HCT116 (cell line): Measurements from ENCODE around the gene SPEN. TPM values are rescaled to one million over a fixed set of nuclear protein-coding genes. Genes with fewer than 3 reads are reported as not detected.
A peak's percentile ranks its signal among the peaks of the same experiment; 100 is the strongest.

Source experiments
- ATAC-seq: fragments of 200-7000 bp; cut with Tn5 transposase; 2 replicates; pipeline ENCODE4 v1.9.1; 2020; ENCODE audit warnings: mild to moderate bottlenecking, moderate library complexity
- BruUV-seq: library from RNA; stranded (reverse); fragments of 400-500 nt; replicated peaks from 2 replicates; lab custom pipeline; 2021; lab: Mats Ljungman, UMichigan
- CTCF ChIA-PET: fragments of 300-600 bp; sonication (Branson Sonifier 250); formaldehyde crosslinking; loops from one replicate; lab custom pipeline; 2021; ENCODE audit warnings: antibody characterized with exemption; lab: Charles Lee
- POLR2A ChIA-PET: fragments of 300-600, 350-600 bp; sonication (Branson Sonifier 250); formaldehyde crosslinking; loops from one replicate; lab custom pipeline; 2021; ENCODE audit warnings: antibody characterized with exemption; lab: Charles Lee
- RAD21 ChIA-PET, 2 experiments: fragments of 300-600 bp; sonication (Branson Sonifier 250); formaldehyde crosslinking; loops; one replicate each; lab custom pipeline; 2023; ENCODE audit warnings: low total read pairs in 2 of 2; ENCODE audit not compliant: uncharacterized antibody in 2 of 2, unreplicated experiment in 2 of 2, low non-redundant PET in 1 of 2; lab: Charles Lee
- DNase-seq: peaks from one replicate; pipeline ENCODE4 v3.0.0-alpha.2; 2010; ENCODE audit warnings: low read depth, low spot score
- H2AFZ ChIP-seq: fragments of 200-600 bp; shearing (Covaris generic), sonication (generic); 2 replicates; pipeline ENCODE4 v1.6.1; 2017; ENCODE audit warnings: low read depth, mixed run types, mixed read lengths, antibody characterized with exemption, low read length; ENCODE audit not compliant: poor library complexity, severe bottlenecking
- H3K27ac ChIP-seq: 2 replicates; pipeline ENCODE4 v1.5.1; 2012; ENCODE audit warnings: low read depth, low read length
- H3K27me3 ChIP-seq: fragments of 200-600 bp; sonication (generic); 2 replicates; pipeline ENCODE4 v1.6.1; 2016; ENCODE audit warnings: mixed run types, low read length, mixed read lengths; ENCODE audit not compliant: insufficient read depth
- H3K36me3 ChIP-seq, 2 experiments: fragments of 200-500 bp in 1 of 2; fragments of 200-600 bp in 1 of 2; sonication (Bioruptor generic) in 1 of 2; sonication (generic) in 1 of 2; 2 replicates each; pipeline versions ENCODE4 v1.5.1 to v1.6.1; 2014 to 2016; ENCODE audit warnings: low read length in 2 of 2, inconsistent platforms in 1 of 2, mixed read lengths in 1 of 2, mixed run types in 1 of 2; ENCODE audit not compliant: insufficient read depth in 2 of 2, control insufficient read depth in 1 of 2
- H3K4me1 ChIP-seq, 2 experiments: fragments of 200-600 bp in 1 of 2; sonication (generic) in 1 of 2; 2 replicates each; pipeline versions ENCODE4 v1.5.1 to v1.6.1; 2012 to 2017; ENCODE audit warnings: low read length in 2 of 2, inconsistent platforms in 1 of 2, mild to moderate bottlenecking in 1 of 2, mixed read lengths in 1 of 2, mixed run types in 1 of 2, moderate library complexity in 1 of 2; ENCODE audit not compliant: insufficient read depth in 2 of 2, control insufficient read depth in 1 of 2
- H3K4me2 ChIP-seq: fragments of 200-600 bp; sonication (generic); 2 replicates; pipeline ENCODE4 v1.6.1; 2017; ENCODE audit warnings: mixed run types, low read length, mixed read lengths
- H3K4me3 ChIP-seq, 2 experiments: fragments of 200-600 bp in 1 of 2; sonication (generic) in 1 of 2; replicated peaks in 1 of 2; 2 replicates each; pipeline ENCODE4 v1.5.1; 2011 to 2016; ENCODE audit warnings: low read length in 2 of 2, control low read depth in 1 of 2, low read depth in 1 of 2, mild to moderate bottlenecking in 1 of 2, mixed read lengths in 1 of 2, mixed run types in 1 of 2
- H3K79me2 ChIP-seq: fragments of 200-600 bp; sonication (generic); 2 replicates; pipeline ENCODE4 v1.6.1; 2017; ENCODE audit warnings: mild to moderate bottlenecking, mixed run types, low read length, moderate library complexity, mixed read lengths; ENCODE audit not compliant: insufficient read depth
- H3K9ac ChIP-seq: fragments of 200-600 bp; sonication (generic); 2 replicates; pipeline ENCODE4 v1.6.1; 2016; ENCODE audit warnings: low read length, mixed read lengths
- H3K9me2 ChIP-seq: fragments of 200-600 bp; sonication (generic), shearing (Covaris generic); 2 replicates; pipeline ENCODE4 v1.6.1; 2017; ENCODE audit warnings: mixed run types, mild to moderate bottlenecking, moderate library complexity; ENCODE audit not compliant: insufficient read depth
- H3K9me3 ChIP-seq, 2 experiments: fragments of 200-500 bp in 1 of 2; fragments of 200-600 bp in 1 of 2; sonication (Bioruptor generic) in 1 of 2; sonication (generic) in 1 of 2; 2 replicates each; pipeline ENCODE4 v1.6.1; 2014 to 2017; ENCODE audit warnings: low read length in 2 of 2, mixed read lengths in 2 of 2, inconsistent platforms in 1 of 2, low read depth in 1 of 2, mild to moderate bottlenecking in 1 of 2, mixed run types in 1 of 2, moderate library complexity in 1 of 2; ENCODE audit not compliant: control insufficient read depth in 1 of 2, insufficient read depth in 1 of 2
- H4K20me1 ChIP-seq: fragments of 200-600 bp; sonication (generic), shearing (Covaris generic); 2 replicates; pipeline ENCODE4 v1.6.1; 2017; ENCODE audit warnings: mixed run types, mild to moderate bottlenecking, moderate library complexity; ENCODE audit not compliant: insufficient read depth
- CBX3 ChIP-seq: IDR thresholded peaks from 2 replicates; pipeline ENCODE4 v1.6.1; 2012; ENCODE audit warnings: low read depth
- CEBPB ChIP-seq: IDR thresholded peaks from 2 replicates; pipeline ENCODE4 v1.6.1; 2012; ENCODE audit warnings: low read depth
- EGR1 ChIP-seq: IDR thresholded peaks from 2 replicates; pipeline ENCODE4 v1.6.1; 2012; ENCODE audit warnings: low read depth
- ELF1 ChIP-seq: IDR thresholded peaks from 2 replicates; pipeline ENCODE4 v1.6.1; 2012; ENCODE audit warnings: low read depth, borderline replicate concordance
- EZH2 ChIP-seq: fragments of 200-600 bp; sonication (generic); IDR thresholded peaks from 2 replicates; pipeline ENCODE4 v1.6.1; 2017; ENCODE audit warnings: antibody characterized with exemption, mixed run types
- EZH2phosphoT487 ChIP-seq: fragments of 200-600 bp; IDR thresholded peaks from 2 replicates; pipeline ENCODE4 v1.6.1; 2018; ENCODE audit warnings: antibody characterized with exemption, borderline replicate concordance
- POLR2A ChIP-seq: IDR thresholded peaks from 2 replicates; pipeline ENCODE4 v1.7.0; 2011; ENCODE audit warnings: borderline replicate concordance; ENCODE audit not compliant: insufficient read depth, insufficient read length; ENCODE audit errors: extremely low read depth
- SIN3A ChIP-seq: IDR thresholded peaks from 2 replicates; pipeline ENCODE4 v1.6.1; 2012; ENCODE audit warnings: low read depth
- SP1 ChIP-seq: IDR thresholded peaks from 2 replicates; pipeline ENCODE4 v1.6.1; 2012; ENCODE audit warnings: low read depth
- SRF ChIP-seq: IDR thresholded peaks from 2 replicates; pipeline ENCODE4 v1.6.1; 2012; ENCODE audit warnings: low read depth
- TCF7L2 ChIP-seq: IDR thresholded peaks from 2 replicates; pipeline ENCODE4 v1.7.0; 2011; ENCODE audit warnings: borderline replicate concordance, inconsistent platforms; ENCODE audit not compliant: insufficient read depth, insufficient read length; ENCODE audit errors: extremely low read depth
- ZFX ChIP-seq: fragments of 450-650 bp; IDR thresholded peaks from 2 replicates; pipeline ENCODE4 v1.6.1; 2017
- intact Hi-C: fragments of 100-400 bp; cut with micrococcal nuclease; formaldehyde crosslinking; loops from 2 replicates; pipeline ENCODE4 v1.10.0; 2022
- total RNA-seq: library from RNA; stranded (reverse); gene quantifications from one replicate; pipeline ENCODE4 v1.2.1, GENCODE V29; 2021; ENCODE audit not compliant: unreplicated experiment

SPEN gene
- total RNA-seq, 1 experiment from 2014 or later = 58.6 TPM

GRCh38 chr1:15884477-15884876, 37.0 kb downstream of the SPEN start:
- no peak overlapping the region for H3K9ac ChIP-seq
- POLR2A ChIA-PET = interaction anchor here (0.6 kb wide), 1 partner anchor 109 kb away, joined by 3 read pairs; no protein-coding TSS in a partner anchor
- ATAC-seq (no peak), DNase-seq (no peak)
- RAD21 ChIA-PET = no interaction called here
- TF ChIP-seq SP1 (no peak), SRF (no peak), CBX3 (no peak), ELF1 (no peak)
- TF ChIP-seq, all 23 proteins: peak for 0
- Histone ChIP-seq H3K4me1 (peaks cover 31% of the 10 kb centered on the region in 2 experiments), H3K27me3 (no peaks in the 10 kb centered on the region), H3K4me3 (no peak overlapping the region), H3K27ac (no peak overlapping the region), H3K4me2 (no peak overlapping the region), H2AFZ (no peak overlapping the region), H3K79me2 (peaks cover 100% of the 10 kb centered on the region), H3K36me3 (no peaks in the 10 kb centered on the region; a peak in 1 of 4 replicates), H4K20me1 (peaks cover 21% of the 10 kb centered on the region; the same call in 1 of the 2 replicates), H3K9me2 (no peaks in the 10 kb centered on the region), H3K9me3 (no peaks in the 10 kb centered on the region)
- intact Hi-C loops = no loop called here
- BruUV-seq = no TSS peak
- CTCF ChIA-PET = no interaction called here

GRCh38 chr1:15885269-15885668, 37.8 kb downstream of the SPEN start:
- Histone ChIP-seq H3K4me1 (peaks cover 31% of the 10 kb centered on the region in 2 experiments), H3K9me2 (no peaks in the 10 kb centered on the region), H3K4me3 (no peak overlapping the region), H2AFZ (no peak overlapping the region), H3K36me3 (no peaks in the 10 kb centered on the region; a peak in 1 of 4 replicates), H3K27me3 (no peaks in the 10 kb centered on the region), H3K79me2 (peaks cover 100% of the 10 kb centered on the region), H3K4me2 (peak overlapping the region; percentile 67; the same call in 1 of the 2 replicates), H3K9me3 (no peaks in the 10 kb centered on the region), H4K20me1 (peaks cover 21% of the 10 kb centered on the region; the same call in 1 of the 2 replicates), H3K9ac (no peak overlapping the region), H3K27ac (peak overlapping the region; percentile 60; the same call in 1 of the 2 replicates)
- TF ChIP-seq ZFX = no peak
- no peak for TF ChIP-seq CEBPB
- TF ChIP-seq TCF7L2 = no peak
- TF ChIP-seq EZH2phosphoT487 = no peak
- TF ChIP-seq SIN3A = no peak
- no peak for TF ChIP-seq POLR2A
- no peak for TF ChIP-seq SP1
- no peak for TF ChIP-seq EGR1
- TF ChIP-seq EZH2 = no peak
- POLR2A ChIA-PET = interaction anchor here (1.7 kb wide), 1 partner anchor 8 kb away, joined by 3 read pairs; no protein-coding TSS in a partner anchor
- BruUV-seq = no TSS peak
- CTCF ChIA-PET = no interaction called here
- RAD21 ChIA-PET = no interaction called here
- ATAC-seq = no peak
- DNase-seq = no peak
- intact Hi-C loops = loop anchor here (5.0 kb wide), 1 partner anchor 33 kb away; no protein-coding TSS in a partner anchor
